ENCODE results near the gene GOLPH3.

GRCh38 chr5:32147236-32147635, 26.9 kb downstream of the GOLPH3 start:
- TF ChIP-seq CTCF (IDR thresholded peaks at IDR 0.05) (no peak), EP300 (IDR thresholded peaks at IDR 0.05) (no peak)
